Measurements from ENCODE around the gene AP2B1. TPM values are rescaled to one million over a fixed set of nuclear protein-coding genes. Genes with fewer than 3 reads are reported as not detected.

The AP2B1 gene
- total and polyA plus RNA-seq, 9 of the 15 experiments (the other 6 are each of a cell fraction or from before 2014, with no cell fraction given) = 60.1 to 287 (median 105) TPM

DNA sequence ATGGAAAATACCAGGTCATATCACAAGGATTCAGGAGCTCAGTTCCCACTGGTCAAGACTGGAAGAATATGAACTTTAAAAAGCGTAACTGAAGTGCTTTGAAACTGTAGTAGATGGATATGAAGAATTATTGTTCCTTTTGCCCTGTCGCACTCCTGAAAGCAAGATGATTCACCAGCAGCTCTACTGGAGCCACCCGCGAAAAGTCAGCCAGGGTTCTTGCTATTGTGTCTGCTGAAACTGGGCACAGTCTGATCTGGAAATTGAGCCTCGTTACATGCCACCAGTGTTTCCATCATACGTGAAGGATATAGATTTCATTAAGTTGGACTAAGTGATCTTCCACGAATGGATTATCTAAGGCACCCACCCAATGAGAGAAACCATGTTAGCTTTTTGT lies 16.6 kb downstream of the AP2B1 start (continued):
- no peak for TF ChIP-seq POLR2G (IDR thresholded peaks at IDR 0.05; ENCODE audit: low read depth, low read length)
- no peak for TF ChIP-seq BACH1 (tag; IDR thresholded peaks at IDR 0.05)

- Histone ChIP-seq H3K27me3 (ENCODE audit: control insufficient read depth in 2 of 2, insufficient read depth in 2 of 2, low read length in 2 of 2) (no peaks in the 10 kb centered on the region), H3K9ac (ENCODE audit: insufficient read depth in 1 of 2, low read depth in 2 of 2, low read length in 2 of 2) (no peak overlapping the region), H3K9me1 (ENCODE audit: control insufficient read depth, insufficient read depth, low read length) (no peaks in the 10 kb centered on the region), H3K36me3 (ENCODE audit: control insufficient read depth, insufficient read depth, low read length) (peaks cover 87% of the 10 kb centered on the region), H3K4me2 (ENCODE audit: insufficient read depth, low read length) (no peak overlapping the region), H3K4me3 (no peak overlapping the region), H3K9me3 (replicated peaks; ENCODE audit: control insufficient read depth, insufficient read depth, low read depth, low read length) (no peaks in the 10 kb centered on the region), H3K79me2 (ENCODE audit: control insufficient read depth, insufficient read depth, low read length) (peaks cover 3% of the 10 kb centered on the region; the same call in 1 of the 3 replicates), H3K4me1 (replicated peaks in 1 of 2; ENCODE audit: control insufficient read depth in 2 of 2, insufficient read depth in 2 of 2, low read length in 2 of 2) (no peaks in the 10 kb centered on the region), H3K27ac (ENCODE audit: extremely low read depth, low read depth, low read length) (no peak overlapping the region), H4K20me1 (replicated peaks; ENCODE audit: control insufficient read depth, insufficient read depth, low read length) (no peaks in the 10 kb centered on the region), H2AFZ (ENCODE audit: low read depth, low read length) (no peak overlapping the region)
- no TSS peak for BruUV-seq (replicated peaks)
- no peak for FAIRE-seq
- in situ Hi-C loops (cut with MboI) = no loop called here
- POLR2A ChIA-PET = interaction anchor here (0.9 to 2.7 kb wide), 9 partner anchors 8 to 27 kb away, joined by 3 to 9 read pairs (median 6); partner anchors contain the start of gene PEX12
- ATAC-seq = peak; percentile 13; the same call in 2 of the 3 replicates
- 90% methylated on average over 2 of the region's 2 CpGs for WGBS (ENCODE audit: insufficient coverage, low coverage, missing lambda C conversion rate)
- no peak for DNase-seq (ENCODE audit: extremely low read depth in 1 of 4, low spot score in 3 of 4)
- TF ChIP-seq POLR2A (conservative IDR thresholded peaks at IDR 0.05) = 0 out of 2 replicates have a peak, but pooled peaks have one; percentile 5
- TF ChIP-seq SRSF9 (IDR thresholded peaks at IDR 0.05; ENCODE audit: borderline replicate concordance, low read depth, low read length) = no peak
- no peak for TF ChIP-seq ZNF224 (CRISPR knock-in tag; IDR thresholded peaks at IDR 0.05)
- TF ChIP-seq MCM3 (IDR thresholded peaks at IDR 0.05) = no peak
- CTCF ChIA-PET (ENCODE audit: low intra/inter-chr PET ratio) = no interaction called here
- intact Hi-C loops (cut with micrococcal nuclease) = no loop called here
These were observed 18.6 kb downstream of the AP2B1 start for GRCh38 chr17:35605678-35606077.

Data from K562 (cell line).